Measurements from ENCODE around the gene FCGR2B.

FCGR2B gene

GRCh38 chr1:161726473-161727255 lies 63.7 kb downstream of the FCGR2B start:
- peak; percentile 49 to 79 for DNase-seq (ENCODE audit: low read depth in 1 of 2, low spot score in 1 of 2)
- no peak for TF ChIP-seq JUND (IDR thresholded peaks at IDR 0.05; ENCODE audit: low read depth)
- in situ Hi-C loops (cut with HindIII; ENCODE audit: low pct_unique_long_range_greater_than_20kb, low sequenced_read_pairs): no loop called here

DNA sequence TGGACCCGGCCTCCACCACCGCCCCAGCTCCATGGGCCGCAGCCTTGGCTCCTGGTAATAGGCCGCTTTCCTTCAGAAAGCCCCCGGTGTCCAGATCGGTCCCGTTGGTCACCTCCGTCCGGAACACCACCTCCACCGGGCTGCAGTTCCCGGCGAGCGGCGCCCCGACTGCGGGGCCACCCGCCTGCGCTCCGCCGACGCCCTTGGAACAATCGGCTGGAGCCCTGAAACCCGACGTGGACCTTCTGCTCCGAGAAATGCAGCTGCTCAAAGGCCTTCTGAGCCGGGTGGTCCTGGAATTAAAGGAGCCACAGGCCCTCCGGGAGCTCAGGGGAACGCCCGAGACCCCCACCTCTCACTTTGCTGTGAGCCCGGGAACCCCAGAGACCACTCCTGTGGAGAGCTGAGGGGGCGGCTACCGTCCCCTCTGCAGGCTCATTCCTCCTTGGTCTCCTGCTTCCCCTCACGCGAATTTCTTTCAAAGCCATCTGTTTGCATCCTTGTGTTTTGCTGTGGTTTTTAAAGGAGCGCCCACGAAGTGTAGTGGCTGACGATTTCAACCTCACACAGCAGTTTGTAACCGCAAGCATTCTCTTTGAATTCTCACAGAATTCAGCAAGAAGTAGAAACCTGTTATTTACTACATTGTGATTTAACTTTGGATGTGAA lies 64.4 kb downstream of the FCGR2B start:
- in situ Hi-C loops (cut with HindIII; ENCODE audit: low pct_unique_long_range_greater_than_20kb, low sequenced_read_pairs): no loop called here
- no peak for TF ChIP-seq JUND (IDR thresholded peaks at IDR 0.05; ENCODE audit: low read depth)
- no peak for DNase-seq (ENCODE audit: low read depth in 1 of 2, low spot score in 1 of 2)
